Erythroblast (primary cell): ENCODE data around the gene GDF10.

Experiments used
- DNase-seq, 2 experiments: peaks; one replicate each; lab custom pipeline; 2025; lab: John Stamatoyannopoulos, UW
- GATA1 ChIP-seq: IDR thresholded peaks from 2 replicates; pipeline ENCODE4 v1.6.1; 2011; ENCODE audit warnings: low read depth, mild to moderate bottlenecking, control low read depth, low read length, moderate library complexity
- POLR2A ChIP-seq: IDR thresholded peaks from 2 replicates; pipeline ENCODE4 v1.6.1; 2011; ENCODE audit warnings: mild to moderate bottlenecking, low read length

The GDF10 gene

GRCh38 chr10:47261121-47261520 is 38.9 kb upstream of the GDF10 start:
- no peak for DNase-seq

DNA sequence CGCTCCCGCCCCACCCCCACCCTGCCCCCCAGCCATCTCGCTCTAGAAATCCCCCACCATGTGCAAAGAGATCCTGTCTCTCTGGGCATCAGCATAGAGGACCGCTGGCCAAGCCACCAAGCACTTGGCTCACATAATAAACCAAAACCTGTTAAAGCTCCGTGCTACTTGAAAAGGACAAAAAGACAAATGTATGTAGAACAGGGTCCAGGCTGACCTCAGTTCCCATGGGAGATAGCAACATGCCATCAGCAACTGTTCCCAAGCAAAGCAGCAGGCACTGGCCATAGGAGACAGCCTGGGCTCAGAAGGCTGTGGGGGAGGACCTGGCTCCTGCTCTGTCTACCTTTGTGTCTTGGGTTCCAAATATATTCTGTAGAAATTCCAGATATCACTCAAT is 38.4 kb upstream of the GDF10 start:
- TF ChIP-seq GATA1: no peak
- TF ChIP-seq POLR2A: no peak
- DNase-seq: no peak

More at GRCh38 chr10:47261121-47261520, 38.9 kb upstream of the GDF10 start:
- no peak for TF ChIP-seq GATA1
- TF ChIP-seq POLR2A: no peak

DNA sequence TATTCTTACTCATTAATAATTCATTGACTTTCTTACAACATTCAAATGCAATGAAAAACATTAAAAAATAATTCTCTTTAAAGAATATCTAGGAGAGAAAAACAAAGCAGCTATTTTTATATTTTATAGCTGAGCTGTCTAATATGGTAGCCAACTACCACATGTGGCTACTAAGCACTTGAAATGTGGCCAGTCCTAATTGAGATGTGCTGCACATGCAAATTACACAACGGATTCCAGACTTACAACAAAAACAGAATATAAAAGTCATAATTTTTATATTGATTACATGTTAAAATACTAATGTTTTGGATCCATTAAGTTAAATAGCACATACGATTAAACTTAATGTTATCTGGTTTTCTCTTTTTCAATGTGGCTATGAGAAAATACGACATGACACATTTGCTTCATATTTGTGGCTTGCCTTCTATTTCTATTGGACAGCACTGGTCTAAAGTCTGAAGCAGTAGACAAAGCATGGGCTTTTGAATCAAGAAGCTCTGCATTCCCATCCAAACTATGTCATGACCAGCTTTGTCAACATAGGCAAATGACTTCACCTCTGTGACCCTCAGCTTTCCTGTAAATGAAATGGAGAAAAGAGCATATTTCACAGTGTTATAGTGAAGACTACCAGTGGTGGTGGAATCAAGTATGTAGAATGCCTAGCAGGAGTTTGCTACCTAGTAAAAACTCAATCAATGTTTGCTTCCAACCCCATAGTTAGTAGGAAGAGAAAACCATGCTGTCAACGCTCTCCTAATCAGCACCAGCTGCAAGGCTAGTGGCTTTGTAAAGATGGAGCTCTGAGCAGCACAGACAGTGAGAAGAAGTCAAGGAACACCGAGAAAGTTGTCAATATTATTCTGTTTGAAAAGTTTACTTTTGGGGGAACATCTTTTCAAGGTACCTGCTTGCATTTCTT is 37.1 kb upstream of the GDF10 start:
- TF ChIP-seq GATA1: no peak
- TF ChIP-seq POLR2A: no peak
- no peak for DNase-seq

DNA sequence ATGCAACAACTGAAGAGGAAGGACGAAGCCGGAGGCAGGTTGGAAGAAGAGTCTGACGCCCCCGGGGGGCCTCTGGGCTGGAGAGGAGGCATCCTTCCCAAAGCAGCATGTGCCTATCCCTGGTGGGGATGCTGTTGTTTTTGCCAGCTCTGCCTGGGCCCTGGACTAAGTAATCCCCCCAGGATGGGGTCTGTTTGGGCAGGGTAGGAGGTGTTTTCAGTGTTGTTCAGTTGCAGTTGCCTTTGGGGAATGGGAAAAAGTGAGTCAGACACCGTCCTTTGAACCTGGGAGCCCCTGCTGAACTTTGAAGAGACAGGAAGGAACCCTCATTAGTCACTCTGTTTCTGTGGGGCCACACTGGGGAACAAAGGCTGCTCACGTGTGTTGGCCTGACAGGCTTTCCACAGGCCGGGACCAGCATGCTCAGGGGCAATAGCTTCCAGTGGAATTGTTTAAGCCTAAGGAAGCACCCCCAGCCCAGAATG is 35.2 kb upstream of the GDF10 start:
- no peak for DNase-seq
- TF ChIP-seq GATA1 (no peak), POLR2A (no peak)

GRCh38 chr10:47266602-47267001 is 33.4 kb upstream of the GDF10 start:
- no peak for DNase-seq
- TF ChIP-seq GATA1 (no peak), POLR2A (no peak)

GRCh38 chr10:47268696-47269095 is 31.3 kb upstream of the GDF10 start:
- TF ChIP-seq GATA1: no peak
- TF ChIP-seq POLR2A: no peak
- DNase-seq: no peak

DNA sequence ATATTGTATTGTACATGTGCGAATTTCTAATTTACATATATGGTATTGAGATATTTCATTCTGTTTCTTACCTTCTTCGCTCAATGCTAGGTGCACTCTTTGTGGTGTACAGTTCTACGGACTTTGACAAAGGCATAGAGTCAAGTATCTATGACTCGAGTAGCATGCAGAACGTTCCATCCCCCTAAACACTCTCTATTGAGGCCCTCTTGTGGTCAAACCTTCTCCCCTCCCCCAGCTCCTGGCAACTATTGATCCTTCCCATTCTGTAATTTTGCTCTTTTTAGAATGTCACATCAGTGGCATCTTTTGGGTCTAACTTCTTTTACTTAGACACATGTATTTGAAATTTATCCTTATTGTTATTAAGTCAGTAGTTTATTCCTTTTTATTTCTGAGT is 30.7 kb upstream of the GDF10 start:
- no peak for DNase-seq
- no peak for TF ChIP-seq GATA1
- TF ChIP-seq POLR2A: no peak

- no peak for DNase-seq
- TF ChIP-seq GATA1 (no peak), POLR2A (no peak)
Observed at GRCh38 chr10:47276071-47276470, 23.9 kb upstream of the GDF10 start.

GRCh38 chr10:47276576-47277351 is 23.2 kb upstream of the GDF10 start:
- DNase-seq: no peak
- TF ChIP-seq POLR2A: no peak
- no peak for TF ChIP-seq GATA1

GRCh38 chr10:47277352-47278151 is 22.4 kb upstream of the GDF10 start:
- TF ChIP-seq POLR2A (no peak), GATA1 (no peak)
- DNase-seq: no peak

DNA sequence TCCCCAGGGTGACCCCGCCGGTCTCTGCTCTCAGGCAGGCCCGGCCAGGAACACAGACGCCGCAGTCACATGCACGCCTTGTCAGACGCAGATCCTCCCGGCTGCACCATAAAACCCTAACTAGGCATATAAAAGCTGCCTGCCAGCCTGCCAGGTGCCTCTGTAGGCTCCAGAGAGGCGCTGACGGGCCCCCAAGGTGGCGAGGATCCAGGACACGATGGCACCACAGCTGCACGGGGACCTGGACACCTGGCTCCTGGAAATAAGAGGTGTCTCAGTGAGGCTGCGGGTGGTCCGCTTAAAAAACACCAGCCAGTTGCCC is 21.9 kb upstream of the GDF10 start:
- no peak for DNase-seq
- no peak for TF ChIP-seq POLR2A
- no peak for TF ChIP-seq GATA1

DNA sequence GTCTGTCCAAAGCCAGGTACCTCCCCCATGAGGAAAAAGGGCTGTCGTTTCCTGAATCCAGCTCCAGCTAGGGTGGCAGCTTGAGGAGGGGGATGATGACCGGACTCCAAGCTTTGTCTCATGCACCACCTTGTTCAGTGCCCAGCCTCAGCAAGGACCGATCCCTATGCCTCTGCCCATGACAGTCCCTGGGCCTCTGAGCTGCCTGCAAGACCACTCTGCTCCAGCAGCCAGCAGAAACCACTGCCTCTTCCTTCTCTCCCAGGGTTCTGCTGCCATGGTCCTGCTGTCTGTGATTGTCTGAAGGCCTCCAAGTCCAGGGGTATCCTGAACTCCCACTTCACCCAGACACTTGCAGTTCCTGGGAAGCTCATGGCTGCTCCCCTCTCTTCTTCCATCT is 21.3 kb upstream of the GDF10 start:
- TF ChIP-seq GATA1: no peak
- no peak for TF ChIP-seq POLR2A
- DNase-seq: no peak

DNA sequence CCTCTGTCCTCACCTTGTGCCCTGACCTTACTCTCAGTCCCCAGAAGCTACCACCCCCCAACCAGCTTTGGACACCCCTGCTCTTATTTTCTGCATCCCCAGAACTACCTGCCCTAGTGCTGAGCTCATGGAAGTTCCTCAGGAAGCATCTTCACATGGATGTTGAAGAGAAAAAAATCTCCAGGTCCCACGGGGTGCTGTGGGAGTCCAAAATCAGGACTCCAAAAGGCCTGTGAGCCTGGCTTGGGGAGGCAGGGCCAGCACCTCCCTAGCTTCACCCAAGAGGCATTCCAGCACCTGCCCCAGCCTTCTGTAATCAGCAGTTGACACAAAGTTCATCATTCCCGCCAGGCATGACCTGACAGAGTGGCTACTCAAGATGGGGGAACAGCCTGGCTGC is 20.7 kb upstream of the GDF10 start:
- no peak for DNase-seq
- TF ChIP-seq POLR2A (no peak), GATA1 (no peak)
